GM21786 (cell line): ENCODE measurements around the gene ROR1.

Experiments
- ATAC-seq: cut with Tn5 transposase; IDR thresholded peaks from one replicate; pipeline ENCODE4 v1.9.1; 2021; ENCODE audit not compliant: unreplicated experiment

The ROR1 gene

GRCh38 chr1:64163970-64164369 is 390.2 kb downstream of the ROR1 start:
- ATAC-seq: no peak

- no peak for ATAC-seq
Measured at GRCh38 chr1:64166629-64167028, 392.8 kb downstream of the ROR1 start.

GRCh38 chr1:64167176-64167575 is 393.4 kb downstream of the ROR1 start:
- ATAC-seq: no peak

GRCh38 chr1:64171246-64171645 is 397.4 kb downstream of the ROR1 start:
- no peak for ATAC-seq

- peak; percentile 77 for ATAC-seq
Measured at GRCh38 chr1:64171797-64172281, 398.0 kb downstream of the ROR1 start.

GRCh38 chr1:64172458-64172983 is 398.7 kb downstream of the ROR1 start:
- ATAC-seq: peak; percentile 47

GRCh38 chr1:64173336-64173940 is 399.6 kb downstream of the ROR1 start:
- ATAC-seq: no peak

- ATAC-seq: no peak
Measured at GRCh38 chr1:64175639-64176038, 401.8 kb downstream of the ROR1 start.

- ATAC-seq: no peak
Measured at GRCh38 chr1:64176659-64177058, 402.8 kb downstream of the ROR1 start.

GRCh38 chr1:64179588-64179987 is 405.8 kb downstream of the ROR1 start:
- ATAC-seq: no peak

- ATAC-seq: no peak
Measured at GRCh38 chr1:64182207-64182606, 408.4 kb downstream of the ROR1 start.

- no peak for ATAC-seq
Measured at GRCh38 chr1:64183395-64184002, 409.7 kb downstream of the ROR1 start.

- ATAC-seq: no peak
Measured at GRCh38 chr1:64184003-64184440, 410.2 kb downstream of the ROR1 start.

GRCh38 chr1:64186138-64186897 is 412.5 kb downstream of the ROR1 start:
- ATAC-seq: no peak

GRCh38 chr1:64186898-64187280 is 413.1 kb downstream of the ROR1 start:
- ATAC-seq: no peak

GRCh38 chr1:64187646-64188045 is 413.8 kb downstream of the ROR1 start:
- no peak for ATAC-seq

- no peak for ATAC-seq
Measured at GRCh38 chr1:64192290-64192689, 418.5 kb downstream of the ROR1 start.

- ATAC-seq: no peak
Measured at GRCh38 chr1:64194168-64195080, 420.6 kb downstream of the ROR1 start.

GRCh38 chr1:64195081-64195395 is 421.2 kb downstream of the ROR1 start:
- ATAC-seq: no peak

GRCh38 chr1:64196074-64196870 is 422.5 kb downstream of the ROR1 start:
- ATAC-seq: no peak
